NCI-H128 (cell line): ENCODE results near the gene TSGA10.
"Not testable (repeated sequence)": the region's sequence is repeated elsewhere in the genome, so short reads cannot be mapped to it uniquely, and the experiment has no call there.

Experiments
- DNase-seq: peaks from one replicate; lab custom pipeline; 2025; ENCODE audit not compliant: unreplicated experiment; lab: John Stamatoyannopoulos, UW

The TSGA10 gene

GRCh38 chr2:99081891-99082290 lies 72.9 kb downstream of the TSGA10 start:
- DNase-seq, result no peak

- no peak for DNase-seq
These were observed 75.5 kb downstream of the TSGA10 start for GRCh38 chr2:99079226-99079625.

DNA sequence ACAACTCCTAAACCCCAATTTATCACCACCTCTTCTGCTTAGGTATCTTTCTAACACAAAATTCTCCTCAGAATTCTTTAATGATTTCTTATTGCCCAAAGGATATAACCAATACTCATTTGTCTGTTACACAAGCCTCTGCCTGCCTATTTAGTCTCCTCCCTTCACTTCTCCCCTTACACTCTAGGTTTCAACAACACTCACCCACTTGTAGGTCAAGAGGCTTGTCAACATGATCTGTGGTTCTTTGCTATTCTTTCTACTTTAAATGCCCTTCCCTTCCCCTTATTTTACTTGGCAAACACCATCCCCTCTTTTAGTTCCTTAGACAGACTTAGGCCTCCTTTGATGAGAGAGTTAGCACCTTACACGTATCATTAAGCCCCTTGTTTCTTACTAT lies 82.2 kb downstream of the TSGA10 start:
- DNase-seq, result no peak

DNA sequence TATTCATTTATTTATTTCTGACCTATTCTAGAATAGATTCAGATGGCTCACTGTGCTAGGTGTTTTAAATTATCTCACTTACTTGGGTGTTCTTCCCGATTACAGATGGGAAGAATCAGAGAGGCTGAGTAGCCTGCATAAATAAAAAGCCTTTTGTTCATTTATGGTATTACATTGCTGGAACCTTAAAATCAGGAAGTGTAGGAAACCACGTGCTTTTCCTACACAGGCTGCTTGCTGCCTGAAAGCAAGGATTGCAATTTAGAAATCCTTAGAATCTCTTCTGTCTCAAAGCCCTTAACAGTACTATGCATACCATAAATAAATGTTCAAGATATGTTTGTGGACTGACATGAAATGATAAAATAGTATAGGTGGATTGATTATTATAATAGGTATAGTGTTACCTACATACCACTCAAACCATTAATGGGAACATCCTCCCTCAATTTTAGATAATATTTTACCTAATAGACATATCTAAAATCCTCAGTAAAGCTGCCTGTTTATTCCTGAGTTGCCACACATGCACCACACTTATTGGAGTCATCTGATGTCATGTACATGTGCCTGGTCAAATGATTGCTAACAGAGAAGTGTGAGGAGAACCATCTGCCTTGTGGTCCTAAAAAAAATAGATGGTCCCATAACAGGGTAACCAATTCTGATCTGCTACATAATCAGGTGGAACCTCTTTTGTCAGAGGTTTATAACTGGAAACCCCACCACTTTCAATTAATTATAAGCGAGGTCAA lies 86.7 kb downstream of the TSGA10 start:
- no peak for DNase-seq

DNA sequence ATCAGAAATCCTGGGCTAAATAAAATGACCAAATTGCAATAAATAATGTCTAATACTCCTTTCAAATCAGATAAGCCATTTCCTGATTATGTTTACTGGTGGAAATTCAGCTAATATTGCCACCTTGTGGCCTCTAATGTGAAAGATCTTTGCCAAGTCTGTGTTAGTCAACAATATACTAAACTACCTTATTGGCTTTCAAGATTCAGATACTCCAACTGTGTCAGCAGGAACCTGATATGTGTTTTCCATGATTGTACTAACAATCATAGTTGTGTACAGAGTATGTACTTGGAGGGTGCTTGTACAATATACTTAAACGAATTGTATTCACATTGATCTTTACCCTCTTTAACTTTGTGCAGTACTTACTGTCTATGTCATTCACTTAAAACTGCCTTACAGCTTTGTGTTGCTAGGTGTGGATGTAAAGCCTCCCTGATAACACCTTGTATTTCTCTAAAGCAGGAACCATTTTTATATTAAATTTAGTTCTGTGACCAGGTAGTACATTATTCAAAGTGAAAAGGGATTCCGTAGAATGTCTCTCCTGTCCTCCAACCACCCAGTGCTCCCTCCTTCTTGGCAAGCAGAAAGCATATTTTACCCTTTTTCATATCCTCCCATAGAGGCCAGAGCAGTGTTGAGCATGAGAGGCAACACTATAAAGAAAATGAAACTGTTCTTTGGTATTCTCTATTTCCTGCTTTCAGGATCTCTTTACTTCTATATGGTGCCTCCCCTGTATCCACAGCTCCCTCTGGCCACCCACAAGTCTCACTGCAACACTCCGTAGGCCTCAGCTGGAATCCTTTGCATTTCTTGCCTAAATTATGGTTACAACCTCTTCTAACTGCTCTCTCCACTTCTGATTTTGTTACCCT lies 88.4 kb downstream of the TSGA10 start:
- DNase-seq, result peak; percentile 71

DNA sequence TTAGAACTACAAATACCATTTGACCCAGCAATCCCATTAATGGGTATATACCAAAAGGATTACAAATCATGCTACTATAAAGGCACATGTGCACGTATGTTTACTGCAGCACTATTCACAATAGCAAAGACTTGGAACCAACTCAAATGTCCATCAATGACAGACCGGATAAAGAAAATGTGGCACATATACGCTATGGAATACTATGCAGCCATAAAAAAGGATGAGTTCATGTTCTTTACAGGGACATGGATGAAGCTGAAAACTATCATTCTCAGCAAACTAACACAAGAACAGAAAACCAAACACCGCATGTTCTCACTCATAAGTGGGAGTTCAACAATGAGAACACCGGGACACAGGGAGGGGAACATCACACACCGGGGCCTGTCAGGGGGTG lies 105.6 kb downstream of the TSGA10 start:
- not testable (repeated sequence) for DNase-seq

DNA sequence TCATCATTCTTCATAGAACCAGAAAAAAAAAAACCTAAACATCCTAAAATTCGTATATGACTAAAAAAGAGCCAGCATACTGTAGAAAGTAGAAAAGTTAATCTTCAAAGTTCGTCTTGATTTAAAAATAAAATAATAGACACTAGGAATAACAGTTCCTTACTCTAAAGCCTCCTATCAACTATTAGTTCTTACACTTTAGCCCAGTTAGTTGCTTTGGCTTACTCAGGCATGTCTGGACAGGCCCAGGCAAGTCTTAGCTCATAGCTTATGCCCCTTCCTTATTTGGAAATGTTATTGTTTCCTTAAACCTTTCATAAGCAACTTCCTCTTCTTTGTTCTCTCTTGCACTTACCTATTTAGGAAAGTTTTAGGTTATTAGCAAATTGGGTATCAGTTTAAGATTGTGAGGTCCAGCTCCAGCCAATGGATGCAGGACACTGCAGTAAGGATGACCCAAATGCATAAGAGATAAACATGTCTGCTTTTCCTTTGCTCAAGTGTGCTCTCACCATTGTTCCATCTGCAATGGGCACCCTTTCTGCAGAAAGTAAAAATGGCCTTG lies 113.9 kb downstream of the TSGA10 start:
- not testable (repeated sequence) for DNase-seq

DNA sequence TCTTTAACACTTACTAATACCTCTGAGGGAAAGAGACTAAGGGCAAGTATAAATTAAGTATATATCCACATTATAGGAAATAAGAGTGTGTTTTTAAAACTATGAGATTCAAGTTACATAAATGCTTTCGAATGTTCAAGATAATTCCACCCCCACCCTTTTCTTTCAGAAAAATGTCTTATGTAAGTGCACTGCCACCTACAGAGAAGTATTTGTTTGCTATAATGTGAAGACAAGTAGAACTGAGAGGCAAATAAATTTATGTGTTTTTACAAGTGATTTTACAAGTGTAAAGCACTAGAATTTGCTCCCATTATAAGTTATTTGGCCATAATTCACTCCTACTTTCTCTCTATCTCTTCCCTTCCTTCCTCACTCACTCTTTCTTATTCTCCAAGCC lies 118.8 kb downstream of the TSGA10 start:
- no peak for DNase-seq

DNA sequence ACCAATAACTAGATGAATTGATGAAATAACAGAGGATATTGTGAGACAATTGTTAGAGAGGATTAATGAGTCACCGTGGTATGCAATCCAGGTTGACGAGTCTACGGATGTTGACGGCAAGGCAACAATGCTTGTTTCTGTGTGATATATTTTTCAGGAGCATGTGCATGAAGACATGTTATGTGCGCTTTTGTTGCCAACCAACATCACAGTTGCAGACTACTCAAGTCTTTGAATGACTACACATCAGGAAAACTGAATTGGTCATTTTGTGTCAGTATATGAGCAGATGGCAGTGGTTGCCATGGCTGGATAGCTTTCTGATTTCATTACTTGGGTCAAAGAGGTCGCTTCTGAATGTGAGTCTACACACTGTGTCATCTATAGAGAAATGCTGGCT lies 122.0 kb downstream of the TSGA10 start:
- no peak for DNase-seq

DNA sequence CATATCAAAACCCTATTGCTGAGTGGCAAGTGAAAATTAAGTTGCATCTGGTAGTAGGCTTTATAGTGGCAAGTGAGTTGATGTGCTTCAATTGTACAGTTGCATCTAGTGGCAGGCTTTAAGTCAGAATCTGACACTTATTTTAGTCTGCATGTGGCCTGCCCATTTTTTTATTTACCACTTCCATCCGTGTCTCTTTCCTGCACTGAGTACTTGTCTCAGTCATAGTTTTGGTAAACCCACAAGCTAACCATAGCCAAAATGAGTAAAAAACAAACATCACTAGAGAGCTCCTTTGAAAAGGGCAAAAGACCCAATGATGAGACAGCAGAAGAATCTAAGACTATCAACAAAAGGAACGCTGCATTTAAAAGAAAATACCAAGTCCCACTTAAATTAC lies 122.7 kb downstream of the TSGA10 start:
- no peak for DNase-seq

GRCh38 chr2:99031481-99031880 lies 123.3 kb downstream of the TSGA10 start:
- no peak for DNase-seq

GRCh38 chr2:99028558-99028957 lies 126.2 kb downstream of the TSGA10 start:
- no peak for DNase-seq

DNA sequence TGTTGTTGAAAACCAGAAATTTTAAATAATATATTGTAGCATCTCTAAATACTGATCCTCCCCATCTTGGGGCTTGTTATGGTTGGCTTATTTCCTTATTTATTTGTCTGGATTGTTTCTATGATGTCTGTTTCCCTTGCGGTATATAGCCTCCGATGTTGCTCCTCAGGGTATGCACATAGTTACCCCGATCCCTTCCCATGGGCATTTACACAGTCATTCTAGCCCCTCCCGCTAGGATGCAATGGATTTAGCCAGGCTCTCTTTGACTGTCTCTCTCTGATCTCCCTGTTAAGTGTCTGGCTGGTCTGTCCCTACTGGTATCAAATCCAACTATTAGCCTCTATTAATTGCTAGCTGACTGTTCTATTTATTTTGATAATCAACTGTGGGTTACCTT lies 126.9 kb downstream of the TSGA10 start:
- no peak for DNase-seq

DNA sequence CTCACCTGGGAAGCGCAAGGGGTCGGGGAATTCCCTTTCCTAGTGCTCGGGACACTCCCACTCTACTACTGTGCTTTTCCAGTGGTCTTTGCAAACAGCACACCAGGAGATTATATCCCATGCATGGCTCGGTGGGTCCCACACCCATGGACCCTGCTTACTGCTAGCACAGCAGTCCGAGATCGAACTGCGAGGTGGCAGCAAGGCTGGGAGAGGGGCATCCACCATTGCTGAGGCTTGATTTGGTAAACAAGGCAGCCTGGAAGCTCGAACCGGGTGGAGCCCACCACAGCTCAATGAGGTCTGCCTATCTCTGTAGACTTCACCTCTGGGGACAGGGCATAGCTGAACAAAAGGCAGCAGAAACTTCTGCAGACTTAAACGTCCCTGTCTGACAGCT lies 154.0 kb downstream of the TSGA10 start:
- no peak for DNase-seq

GRCh38 chr2:98988695-98989094 lies 166.0 kb downstream of the TSGA10 start:
- DNase-seq, result not testable (repeated sequence)

GRCh38 chr2:98985905-98986666 lies 168.7 kb downstream of the TSGA10 start:
- DNase-seq, result no peak

DNA sequence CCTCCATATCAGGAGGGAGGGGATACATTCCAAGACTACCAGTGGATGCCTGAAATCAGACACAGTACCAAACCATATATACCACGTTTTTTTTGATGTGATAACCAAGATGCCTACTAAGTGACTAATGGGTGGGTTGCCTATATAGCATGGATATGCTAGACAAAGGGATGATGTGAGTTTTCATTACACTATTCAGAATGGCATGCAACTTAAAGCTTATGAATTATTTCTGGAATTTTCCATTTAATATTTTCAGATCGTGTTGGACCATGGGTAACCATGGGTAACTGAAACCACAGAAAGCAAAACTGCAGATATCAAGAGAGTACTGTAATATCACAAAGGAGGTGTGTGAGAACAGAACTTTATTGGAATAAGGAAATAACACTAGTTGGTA lies 179.1 kb downstream of the TSGA10 start:
- no peak for DNase-seq

GRCh38 chr2:98972582-98973167 lies 182.1 kb downstream of the TSGA10 start:
- DNase-seq, result no peak

DNA sequence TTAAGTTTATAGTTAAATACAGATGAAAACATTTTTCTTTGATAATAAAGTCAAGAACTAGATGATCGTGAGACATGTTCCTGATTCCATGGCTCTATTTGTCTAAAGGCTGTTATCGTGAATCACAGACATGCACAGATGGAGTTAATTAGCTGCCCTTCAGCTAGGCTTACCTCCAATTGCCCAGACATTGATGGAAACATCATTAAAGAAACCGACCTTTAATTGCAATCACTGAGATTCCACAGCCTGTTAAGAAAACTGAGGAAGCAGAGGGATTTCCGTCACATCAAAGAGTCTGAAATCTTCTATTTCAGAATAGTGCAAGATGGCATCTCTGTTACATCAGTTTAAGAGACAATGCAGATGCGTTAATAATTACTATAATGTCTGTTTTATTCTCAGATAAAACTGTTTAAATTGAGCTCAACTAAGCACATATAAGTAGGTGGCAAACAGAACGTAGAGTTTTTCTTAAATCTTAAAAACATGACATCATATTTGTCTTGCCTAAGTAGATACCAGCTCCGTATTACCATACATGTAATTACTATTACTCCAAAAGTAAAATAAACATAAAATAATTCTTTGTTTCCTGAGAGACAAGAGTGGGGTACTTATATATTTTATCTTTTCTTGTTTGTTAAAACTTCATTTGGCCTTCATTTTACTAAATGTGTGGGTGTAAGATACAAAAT lies 194.8 kb downstream of the TSGA10 start:
- no peak for DNase-seq

- DNase-seq, result no peak
These were observed 201.8 kb downstream of the TSGA10 start for GRCh38 chr2:98952966-98953365.
